DND-41 (cell line): ENCODE results near the gene WBP2NL.

Source experiments
- ATAC-seq: fragments of 200-7000 bp; cut with Tn5 transposase; 3 replicates; pipeline ENCODE4 v1.9.1; 2021; ENCODE audit warnings: low read depth; ENCODE audit not compliant: insufficient read depth
- DNase-seq: peaks from one replicate; pipeline ENCODE4 v3.0.0-alpha.2; 2020
- H2AFZ ChIP-seq: 2 replicates; pipeline ENCODE4 v1.6.0; 2012; ENCODE audit warnings: low read depth, low read length
- H3K27ac ChIP-seq: 2 replicates; pipeline ENCODE4 v1.5.1; 2012; ENCODE audit warnings: low read length, inconsistent platforms
- H3K27me3 ChIP-seq: fragments of 200-600 bp; sonication (generic); 2 replicates; pipeline ENCODE4 v1.6.0; 2012; ENCODE audit warnings: low read length, mild to moderate bottlenecking, inconsistent platforms; ENCODE audit not compliant: insufficient read depth, poor library complexity
- H3K36me3 ChIP-seq: 2 replicates; pipeline ENCODE4 v1.5.1; 2012; ENCODE audit warnings: low read length, inconsistent platforms; ENCODE audit not compliant: insufficient read depth
- H3K4me1 ChIP-seq: 2 replicates; pipeline ENCODE4 v1.5.1; 2012; ENCODE audit warnings: mild to moderate bottlenecking, low read length; ENCODE audit not compliant: insufficient read depth
- H3K4me2 ChIP-seq: 2 replicates; pipeline ENCODE4 v1.6.0; 2012; ENCODE audit warnings: mild to moderate bottlenecking, moderate library complexity, low read length, inconsistent platforms; ENCODE audit not compliant: insufficient read depth
- H3K4me3 ChIP-seq, 2 experiments: fragments of 200-600 bp in 1 of 2; shearing (Covaris generic) in 1 of 2; 2 replicates each; pipeline ENCODE4 v1.5.1; 2012 to 2016; ENCODE audit warnings: inconsistent platforms in 2 of 2, low read length in 2 of 2, mild to moderate bottlenecking in 2 of 2, low read depth in 1 of 2, moderate library complexity in 1 of 2
- H3K79me2 ChIP-seq: 2 replicates; pipeline ENCODE4 v1.6.0; 2012; ENCODE audit warnings: low read length, inconsistent platforms; ENCODE audit not compliant: insufficient read depth
- H3K9ac ChIP-seq: 2 replicates; pipeline ENCODE4 v1.6.0; 2012; ENCODE audit warnings: low read depth, mild to moderate bottlenecking, inconsistent platforms, low read length, moderate library complexity
- H3K9me3 ChIP-seq: 2 replicates; pipeline ENCODE4 v1.5.1; 2012; ENCODE audit warnings: low read length, moderate library complexity, mild to moderate bottlenecking, inconsistent platforms; ENCODE audit not compliant: insufficient read depth, severe bottlenecking
- H4K20me1 ChIP-seq: 2 replicates; pipeline ENCODE4 v1.6.0; 2012; ENCODE audit warnings: low read length; ENCODE audit not compliant: insufficient read depth
- CTCF ChIP-seq: IDR thresholded peaks from 2 replicates; pipeline ENCODE4 v1.5.1; 2012; ENCODE audit warnings: borderline replicate concordance, low read length, moderate library complexity, mild to moderate bottlenecking; ENCODE audit not compliant: poor library complexity, severe bottlenecking; ENCODE audit errors: extremely low read depth
- EZH2 ChIP-seq: IDR thresholded peaks from 3 replicates; pipeline ENCODE4 v1.6.1; 2012; ENCODE audit warnings: borderline replicate concordance, low read depth, mild to moderate bottlenecking, moderate library complexity, low read length, inconsistent platforms; ENCODE audit not compliant: severe bottlenecking

WBP2NL gene

GRCh38 chr22:42007922-42008321 is 9.3 kb downstream of the WBP2NL start:
- Histone ChIP-seq H2AFZ (no peak overlapping the region), H3K4me2 (no peak overlapping the region), H4K20me1 (no peaks in the 10 kb centered on the region), H3K79me2 (no peaks in the 10 kb centered on the region), H3K9me3 (peaks cover 4% of the 10 kb centered on the region), H3K4me1 (no peaks in the 10 kb centered on the region), H3K27ac (no peak overlapping the region), H3K4me3 (no peak overlapping the region), H3K27me3 (no peaks in the 10 kb centered on the region), H3K9ac (no peak overlapping the region), H3K36me3 (no peaks in the 10 kb centered on the region)
- no peak for DNase-seq
- ATAC-seq = no peak
- TF ChIP-seq EZH2 (no peak), CTCF (no peak)

- ATAC-seq (no peak), DNase-seq (no peak)
- H2AFZ ChIP-seq = no peak overlapping the region
- no peaks in the 10 kb centered on the region for H3K79me2 ChIP-seq
- H3K27me3 ChIP-seq = no peaks in the 10 kb centered on the region
- TF ChIP-seq EZH2 (no peak), CTCF (no peak)
- H3K4me2 ChIP-seq = no peak overlapping the region
- no peak overlapping the region for H3K4me3 ChIP-seq
- no peaks in the 10 kb centered on the region for H3K36me3 ChIP-seq
- no peak overlapping the region for H3K27ac ChIP-seq
- no peaks in the 10 kb centered on the region for H4K20me1 ChIP-seq
- no peak overlapping the region for H3K9ac ChIP-seq
- no peaks in the 10 kb centered on the region for H3K4me1 ChIP-seq
- H3K9me3 ChIP-seq = peaks cover 4% of the 10 kb centered on the region
These were observed 12.2 kb downstream of the WBP2NL start for GRCh38 chr22:42010778-42011177.

GRCh38 chr22:42013385-42013784 is 14.8 kb downstream of the WBP2NL start:
- Histone ChIP-seq H3K36me3 (no peaks in the 10 kb centered on the region), H2AFZ (no peak overlapping the region), H3K4me3 (no peak overlapping the region), H3K9ac (no peak overlapping the region), H4K20me1 (no peaks in the 10 kb centered on the region), H3K27ac (no peak overlapping the region), H3K4me2 (no peak overlapping the region), H3K4me1 (no peaks in the 10 kb centered on the region), H3K79me2 (no peaks in the 10 kb centered on the region), H3K9me3 (peaks cover 4% of the 10 kb centered on the region), H3K27me3 (peaks cover 2% of the 10 kb centered on the region)
- TF ChIP-seq EZH2 (no peak), CTCF (no peak)
- DNase-seq (no peak), ATAC-seq (no peak)

- Histone ChIP-seq H3K27me3 (peaks cover 2% of the 10 kb centered on the region), H3K4me1 (no peaks in the 10 kb centered on the region), H3K4me3 (no peak overlapping the region), H3K9ac (no peak overlapping the region), H3K79me2 (no peaks in the 10 kb centered on the region), H4K20me1 (no peaks in the 10 kb centered on the region), H3K4me2 (no peak overlapping the region), H3K9me3 (no peaks in the 10 kb centered on the region), H3K27ac (no peak overlapping the region), H3K36me3 (no peaks in the 10 kb centered on the region), H2AFZ (no peak overlapping the region)
- TF ChIP-seq CTCF (no peak), EZH2 (no peak)
- no peak for ATAC-seq
- DNase-seq = no peak
These were observed 17.5 kb downstream of the WBP2NL start for GRCh38 chr22:42016111-42016510.
